GM21360 (cell line): Measurements from ENCODE around the gene PAGR1.
"Not testable (repeated sequence)": the region's sequence is repeated elsewhere in the genome, so short reads cannot be mapped to it uniquely, and the experiment has no call there.

Experiments used
- ATAC-seq: cut with Tn5 transposase; IDR thresholded peaks from one replicate; pipeline ENCODE4 v1.9.1; 2021; ENCODE audit warnings: mild to moderate bottlenecking, moderate library complexity; ENCODE audit not compliant: unreplicated experiment

PAGR1 gene

GRCh38 chr16:29862383-29862883 is 46.5 kb downstream of the PAGR1 start:
- no peak for ATAC-seq

- ATAC-seq = peak; percentile 91
Measured at GRCh38 chr16:29862884-29863668, 47.1 kb downstream of the PAGR1 start, which contains the start of gene CDIPT. Gene CDIPT (minus strand): TSS chr16:29863226. CDS start chr16:29862857, 369 bp downstream.

- ATAC-seq = no peak
Measured at GRCh38 chr16:29863669-29863984, 47.7 kb downstream of the PAGR1 start.

GRCh38 chr16:29864205-29864604 is 48.3 kb downstream of the PAGR1 start:
- ATAC-seq = no peak

GRCh38 chr16:29868396-29869009 is 52.6 kb downstream of the PAGR1 start:
- no peak for ATAC-seq

GRCh38 chr16:29869067-29869466 is 53.1 kb downstream of the PAGR1 start:
- not testable (repeated sequence) for ATAC-seq
